HG03095 (cell line): ENCODE data around the gene PRRT3.
"Not testable (repeated sequence)": the region's sequence is repeated elsewhere in the genome, so short reads cannot be mapped to it uniquely, and the experiment has no call there.

ENCODE experiments used
- ATAC-seq: cut with Tn5 transposase; IDR thresholded peaks from one replicate; pipeline ENCODE4 v1.9.1; 2021; ENCODE audit warnings: moderate library complexity; ENCODE audit not compliant: unreplicated experiment

Gene PRRT3

DNA sequence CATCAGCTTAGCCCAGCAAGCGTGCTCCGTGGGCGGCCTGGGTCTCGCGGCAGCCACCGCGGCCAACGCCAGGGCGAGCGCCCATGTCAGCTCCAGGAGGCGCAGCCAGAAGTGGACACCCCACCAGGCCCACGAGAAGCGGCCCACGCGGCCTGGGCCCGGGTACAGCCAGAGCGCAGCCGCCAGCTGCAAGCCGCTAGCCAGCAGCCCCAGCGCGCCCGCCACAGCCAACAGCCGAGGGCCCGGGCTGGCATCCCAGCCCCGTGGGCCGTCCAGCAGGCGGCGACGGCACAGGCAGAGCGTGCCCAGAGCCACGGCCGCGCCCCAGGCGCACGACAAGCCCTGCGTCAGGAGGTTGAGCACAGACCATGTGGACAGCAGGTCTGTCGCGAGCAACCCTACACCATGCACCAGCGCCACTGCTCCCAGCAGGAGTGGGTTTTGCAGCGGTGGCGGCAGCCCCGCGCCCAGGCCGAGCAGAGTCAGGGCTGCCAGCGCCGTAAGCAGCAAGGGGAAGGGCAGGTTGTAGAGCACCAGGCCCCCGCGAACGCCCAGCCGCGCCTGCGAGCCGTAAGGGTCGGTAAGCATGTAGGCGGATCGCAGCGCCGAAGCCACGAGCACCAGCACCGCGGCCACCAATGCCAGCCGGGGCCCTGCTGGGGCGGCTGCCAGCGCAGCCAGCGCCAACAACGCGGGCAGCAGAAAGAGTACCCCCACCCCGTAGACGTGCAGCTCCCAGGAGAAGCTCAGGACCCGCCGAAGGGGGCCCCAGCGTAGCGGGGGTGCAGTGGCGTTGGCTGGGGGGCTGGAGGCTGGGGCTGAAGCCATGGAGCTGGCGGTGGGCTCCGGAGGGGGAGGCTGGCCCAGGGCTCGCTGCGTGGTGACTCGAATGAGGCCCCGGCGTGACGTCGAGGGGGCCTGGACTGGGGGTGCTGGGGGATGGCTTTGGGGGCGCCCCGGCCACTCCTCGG lies 4.9 kb downstream of the PRRT3 start:
- no peak for ATAC-seq

DNA sequence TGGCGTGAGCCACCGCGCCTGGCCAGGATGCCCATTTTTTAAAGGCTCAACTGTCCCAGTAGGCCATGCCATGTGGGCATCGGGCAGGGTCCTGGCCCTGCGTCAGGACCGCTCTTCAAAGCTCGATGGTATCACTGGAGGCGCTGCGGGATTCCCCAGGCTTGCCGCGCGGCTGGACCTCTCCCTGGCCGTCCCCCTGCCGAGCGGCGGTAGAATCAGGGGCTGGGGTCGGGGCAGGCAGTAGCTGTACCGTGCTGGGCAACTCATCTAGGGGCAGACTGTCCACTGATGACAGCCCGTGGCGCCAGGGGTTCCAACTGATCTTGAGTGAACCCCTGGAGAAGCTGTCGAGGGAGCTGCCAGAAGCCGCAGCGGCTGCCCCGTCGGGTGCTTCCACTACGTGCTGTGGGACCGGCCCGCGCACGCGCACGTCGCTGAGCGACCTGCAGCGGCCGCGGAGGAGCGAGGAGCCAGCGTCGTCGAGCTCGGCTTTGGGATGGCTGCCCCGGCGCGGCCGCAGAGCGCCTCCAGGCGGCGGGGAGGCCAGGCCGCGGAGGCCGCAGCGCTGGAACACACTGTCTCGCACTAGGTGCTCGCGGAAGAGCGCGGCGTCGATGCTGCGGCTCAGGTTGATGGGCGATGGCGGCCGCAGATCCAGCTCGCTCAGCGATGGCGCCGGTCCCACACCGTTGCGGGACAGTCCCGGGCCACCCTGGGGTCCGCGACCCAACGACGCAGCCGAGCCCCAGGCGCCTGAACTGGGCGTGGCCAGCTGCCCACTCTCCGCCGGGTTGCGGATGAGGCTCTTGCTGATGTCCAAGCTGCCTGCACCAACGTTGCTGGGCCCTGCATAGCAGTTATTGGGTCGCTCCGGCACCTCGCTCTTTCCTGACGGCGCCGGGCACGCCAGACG lies 5.8 kb downstream of the PRRT3 start:
- ATAC-seq = no peak

DNA sequence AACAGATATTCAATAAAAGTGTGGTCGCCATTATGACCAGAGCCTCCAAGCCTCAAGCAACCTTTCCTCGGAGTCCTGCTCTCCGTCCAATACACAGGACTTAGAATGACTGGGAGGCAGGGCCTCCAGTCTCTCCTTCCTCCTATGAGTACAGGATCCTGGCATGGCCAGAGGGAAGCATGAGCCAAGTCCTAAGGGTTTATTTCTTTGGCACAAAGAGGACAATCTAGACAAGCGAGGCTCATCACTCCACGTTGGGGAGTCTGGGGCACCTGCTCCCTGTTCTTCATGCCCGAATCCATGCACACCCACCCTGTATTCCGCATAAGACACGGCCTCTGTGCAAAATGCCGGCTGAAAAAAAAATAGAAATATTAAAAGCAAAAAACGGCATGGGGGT lies 6.8 kb downstream of the PRRT3 start:
- no peak for ATAC-seq

DNA sequence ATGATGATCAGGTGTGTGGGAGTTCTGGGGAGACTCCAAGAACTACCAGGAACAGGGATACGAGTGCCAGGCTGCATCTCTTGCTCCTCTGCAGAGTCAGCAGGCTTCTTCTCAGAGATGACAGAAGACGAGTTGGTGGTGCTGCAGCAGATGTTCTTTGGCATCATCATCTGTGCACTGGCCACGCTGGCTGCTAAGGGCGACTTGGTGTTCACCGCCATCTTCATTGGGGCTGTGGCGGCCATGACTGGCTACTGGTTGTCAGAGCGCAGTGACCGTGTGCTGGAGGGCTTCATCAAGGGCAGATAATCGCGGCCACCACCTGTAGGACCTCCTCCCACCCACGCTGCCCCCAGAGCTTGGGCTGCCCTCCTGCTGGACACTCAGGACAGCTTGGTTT lies 7.9 kb downstream of the PRRT3 start:
- no peak for ATAC-seq

DNA sequence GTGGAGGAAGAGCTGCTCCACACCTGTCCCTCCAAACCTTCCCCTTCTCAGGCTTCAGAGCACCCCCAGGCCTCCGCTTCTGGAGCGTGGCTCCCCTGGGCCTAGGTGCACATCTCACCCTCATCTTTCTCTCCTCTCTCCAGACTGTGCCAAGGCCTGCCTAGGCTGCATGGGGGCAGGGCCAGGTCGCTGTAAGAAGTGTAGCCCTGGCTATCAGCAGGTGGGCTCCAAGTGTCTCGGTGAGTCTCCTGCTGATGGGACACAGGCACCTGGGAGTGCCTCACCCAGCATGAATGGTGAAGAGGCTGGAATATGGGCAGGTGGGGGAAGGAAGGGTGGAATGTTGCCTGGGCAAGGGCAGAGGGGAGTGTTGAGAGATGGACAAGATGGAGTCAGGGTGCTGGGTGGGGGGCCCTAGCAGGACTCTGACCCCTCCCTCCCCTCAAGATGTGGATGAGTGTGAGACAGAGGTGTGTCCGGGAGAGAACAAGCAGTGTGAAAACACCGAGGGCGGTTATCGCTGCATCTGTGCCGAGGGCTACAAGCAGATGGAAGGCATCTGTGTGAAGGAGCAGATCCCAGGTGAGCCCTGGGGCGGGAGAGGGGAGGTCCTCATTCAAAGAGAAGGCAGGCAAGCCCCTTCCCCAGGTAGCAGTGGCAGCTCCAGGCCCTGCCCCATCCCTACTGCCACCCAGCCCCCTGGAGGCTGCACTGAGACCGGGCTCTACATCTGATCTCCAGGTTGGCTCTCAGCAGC lies 9.1 kb downstream of the PRRT3 start:
- ATAC-seq = no peak

DNA sequence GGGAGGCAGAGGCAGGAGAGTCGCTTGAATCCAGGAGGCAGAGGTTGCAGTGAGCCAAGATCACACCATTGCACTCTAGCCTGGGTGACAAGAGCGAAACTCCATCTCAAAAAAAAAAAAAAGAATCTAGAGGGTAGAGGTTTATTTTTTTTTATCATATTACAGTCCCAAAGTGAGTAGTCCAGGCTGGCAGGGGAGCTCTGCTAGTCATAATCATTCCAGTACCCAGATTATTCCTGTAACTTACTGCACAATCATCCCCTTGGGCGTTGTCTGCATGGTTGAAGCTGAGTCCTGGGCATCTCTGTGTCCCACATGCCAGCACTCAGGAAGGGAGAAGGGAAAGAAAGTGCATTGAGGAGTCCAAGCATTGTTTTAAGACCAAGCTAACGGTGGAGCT lies 10.0 kb downstream of the PRRT3 start:
- no peak for ATAC-seq

DNA sequence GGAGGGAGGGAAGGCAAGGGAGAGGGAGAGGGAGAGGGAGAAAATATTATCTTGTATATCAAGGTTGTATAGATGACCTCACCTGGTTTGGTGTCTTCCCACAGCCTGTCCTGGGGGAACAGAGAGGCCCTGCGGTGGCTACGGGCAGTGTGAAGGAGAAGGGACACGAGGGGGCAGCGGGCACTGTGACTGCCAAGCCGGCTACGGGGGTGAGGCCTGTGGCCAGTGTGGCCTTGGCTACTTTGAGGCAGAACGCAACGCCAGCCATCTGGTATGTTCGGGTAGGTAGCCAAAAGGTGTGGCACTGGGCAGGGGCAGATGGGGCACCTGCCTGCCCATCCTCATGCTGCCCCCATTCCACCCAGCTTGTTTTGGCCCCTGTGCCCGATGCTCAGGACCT lies 11.5 kb downstream of the PRRT3 start:
- no peak for ATAC-seq

DNA sequence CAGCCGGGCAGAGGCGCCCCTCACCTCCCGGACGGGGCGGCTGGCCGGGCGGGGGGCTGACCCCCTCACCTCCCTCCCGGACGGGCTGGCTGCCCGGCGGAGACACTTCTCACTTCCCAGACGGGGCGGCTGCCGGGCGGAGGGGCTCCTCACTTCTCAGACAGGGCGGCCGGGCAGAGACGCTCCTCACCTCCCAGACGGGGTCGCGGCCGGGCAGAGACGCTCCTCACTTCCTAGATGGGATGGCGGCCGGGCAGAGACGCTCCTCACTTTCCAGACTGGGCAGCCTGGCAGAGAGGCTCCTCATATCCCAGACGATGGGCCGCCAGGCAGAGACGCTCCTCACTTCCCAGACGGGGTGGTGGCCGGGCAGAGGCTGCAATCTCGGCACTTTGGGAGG lies 12.3 kb downstream of the PRRT3 start:
- ATAC-seq = not testable (repeated sequence)

DNA sequence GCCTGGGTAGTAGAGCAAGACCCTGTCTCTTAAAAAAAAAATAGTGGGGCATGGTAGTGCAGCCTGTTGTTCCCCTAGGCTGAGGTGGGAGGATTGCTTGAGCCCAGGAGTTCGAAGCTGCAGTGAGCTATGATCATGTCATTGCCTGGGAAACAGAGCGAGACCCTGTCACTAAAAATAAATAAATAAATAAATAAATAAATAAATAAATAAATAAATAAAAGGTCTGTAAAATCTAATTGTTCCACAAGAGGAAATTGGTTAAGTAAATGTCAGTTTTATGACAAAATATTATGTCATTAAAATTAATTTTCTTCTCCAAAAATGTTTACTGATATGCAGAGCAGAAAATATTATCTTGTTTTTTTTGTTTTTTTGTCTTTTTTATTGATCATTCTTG lies 13.2 kb downstream of the PRRT3 start:
- ATAC-seq = no peak

DNA sequence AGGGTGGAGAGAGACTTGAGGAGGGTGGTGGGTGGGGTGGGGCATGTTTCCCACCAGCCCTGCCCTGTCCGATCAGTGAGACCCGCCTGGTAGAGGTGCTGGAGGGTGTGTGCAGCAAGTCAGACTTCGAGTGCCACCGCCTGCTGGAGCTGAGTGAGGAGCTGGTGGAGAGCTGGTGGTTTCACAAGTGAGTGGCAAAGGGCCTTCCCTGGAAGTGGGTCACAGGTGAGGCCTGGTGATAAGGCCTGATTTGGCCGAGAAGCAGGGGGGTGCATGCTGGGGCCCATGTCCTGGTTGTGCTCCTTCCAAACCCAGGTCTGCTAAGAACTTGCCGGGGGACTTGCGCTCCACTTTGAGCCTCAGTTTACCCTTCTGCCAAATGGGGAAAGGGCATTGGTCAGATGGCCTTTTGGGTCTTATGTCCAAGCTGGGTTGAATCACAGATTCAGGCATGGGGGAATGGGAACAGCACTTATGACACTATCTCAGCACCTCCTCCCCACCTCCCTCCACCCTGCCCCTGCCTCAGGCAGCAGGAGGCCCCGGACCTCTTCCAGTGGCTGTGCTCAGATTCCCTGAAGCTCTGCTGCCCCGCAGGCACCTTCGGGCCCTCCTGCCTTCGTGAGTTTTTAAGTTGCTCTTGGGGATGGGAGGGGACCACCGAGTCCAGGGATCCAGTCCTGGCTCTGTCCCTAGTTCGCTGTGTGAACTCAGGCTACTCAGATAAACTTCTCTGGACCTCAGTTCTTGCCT lies 14.5 kb downstream of the PRRT3 start:
- no peak for ATAC-seq

DNA sequence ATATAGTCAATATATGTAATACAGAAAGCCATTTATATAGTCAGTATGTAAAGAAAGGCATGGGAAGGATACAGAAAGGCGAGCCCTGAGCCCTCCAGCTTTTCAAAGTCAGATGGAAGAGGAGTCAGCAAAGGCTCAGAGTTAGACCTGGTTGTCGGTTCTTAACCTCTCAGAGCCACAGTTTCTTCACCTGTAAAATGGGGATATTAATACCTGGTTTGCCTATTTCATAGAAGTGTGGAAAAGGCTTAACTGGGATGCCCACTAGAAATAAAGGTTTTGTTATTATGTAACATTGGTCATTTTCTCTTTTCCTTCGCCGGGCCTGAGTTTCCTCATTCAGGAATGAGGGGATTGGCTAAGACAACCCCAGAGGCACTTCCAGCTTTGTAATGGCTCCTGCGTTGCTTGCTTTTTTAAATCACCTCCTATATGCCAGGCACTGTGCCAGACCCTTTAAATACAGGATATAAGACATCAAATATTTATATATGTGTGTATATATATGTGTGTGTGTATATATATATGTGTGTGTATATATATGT lies 16.2 kb downstream of the PRRT3 start:
- ATAC-seq = no peak

DNA sequence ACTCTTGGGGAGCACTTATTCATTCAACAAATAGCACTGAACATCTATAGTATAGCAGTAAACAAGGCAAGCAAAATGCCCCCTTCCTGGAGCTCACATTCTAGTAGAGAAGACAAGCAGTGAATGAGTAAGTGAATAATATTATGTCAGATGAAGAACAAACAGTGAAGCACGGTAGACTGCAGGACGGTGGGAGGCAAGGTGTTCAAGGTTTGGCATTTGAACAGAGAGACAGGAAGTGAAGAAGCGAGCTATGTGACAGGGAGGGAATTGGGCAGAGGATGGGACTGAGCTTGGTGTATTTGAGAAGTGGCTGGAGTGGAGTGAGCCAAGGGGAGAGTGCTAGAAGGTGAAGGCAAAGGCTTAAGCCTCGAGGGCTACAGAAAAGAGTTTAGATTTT lies 17.2 kb downstream of the PRRT3 start:
- no peak for ATAC-seq

DNA sequence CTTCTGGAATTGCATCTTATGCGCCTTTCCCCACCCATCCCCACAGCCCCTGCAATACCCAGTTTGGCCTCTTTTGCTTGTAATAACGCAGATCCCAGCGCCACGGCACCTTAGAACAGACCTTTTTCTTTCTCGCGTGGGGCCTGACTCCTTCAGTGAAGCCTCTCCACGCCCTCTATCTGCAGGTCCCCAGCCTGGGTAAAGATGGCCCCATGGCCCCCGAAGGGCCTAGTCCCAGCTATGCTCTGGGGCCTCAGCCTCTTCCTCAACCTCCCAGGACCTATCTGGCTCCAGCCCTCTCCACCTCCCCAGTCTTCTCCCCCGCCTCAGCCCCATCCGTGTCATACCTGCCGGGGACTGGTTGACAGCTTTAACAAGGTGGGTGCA lies 18.0 kb downstream of the PRRT3 start:
- ATAC-seq = no peak

DNA sequence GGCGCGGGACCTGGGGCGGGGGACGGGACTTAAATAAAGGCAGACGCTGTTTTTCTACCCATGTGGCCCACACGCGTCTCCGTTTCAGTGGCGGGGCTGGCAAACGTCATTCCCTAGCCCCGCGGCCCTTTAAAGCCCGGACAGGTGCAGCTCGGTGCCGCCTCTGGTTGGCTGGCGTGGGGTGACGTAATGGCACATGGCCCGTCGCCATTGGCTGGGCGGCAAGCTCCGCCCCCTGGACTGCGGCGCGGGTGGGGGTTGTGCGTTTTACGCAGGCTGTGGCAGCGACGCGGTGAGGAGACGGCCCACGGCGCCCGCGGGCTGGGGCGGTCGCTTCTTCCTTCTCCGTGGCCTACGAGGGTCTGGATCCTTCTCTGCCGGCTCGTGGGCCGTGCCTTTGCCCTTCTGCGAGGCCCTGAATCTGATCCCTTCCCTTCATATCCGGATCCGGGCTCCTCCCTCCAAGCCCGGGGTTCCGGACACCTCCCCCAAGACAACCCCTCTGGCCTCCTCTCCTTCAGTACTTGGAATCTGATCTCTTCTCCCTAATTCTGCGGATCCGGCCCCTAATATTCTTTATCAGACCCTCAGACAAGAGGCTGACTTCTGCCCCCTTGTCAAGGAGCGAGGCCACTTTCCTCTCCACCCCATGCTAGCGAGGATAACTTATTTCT lies 18.5 kb downstream of the PRRT3 start, which contains the start of gene CRELD1:
TSS of gene CRELD1 (plus strand) at position 274 of the 674 bp plus-strand sequence. CDS start 605 bp downstream, outside the sequence.
- ATAC-seq = peak; percentile 89

DNA sequence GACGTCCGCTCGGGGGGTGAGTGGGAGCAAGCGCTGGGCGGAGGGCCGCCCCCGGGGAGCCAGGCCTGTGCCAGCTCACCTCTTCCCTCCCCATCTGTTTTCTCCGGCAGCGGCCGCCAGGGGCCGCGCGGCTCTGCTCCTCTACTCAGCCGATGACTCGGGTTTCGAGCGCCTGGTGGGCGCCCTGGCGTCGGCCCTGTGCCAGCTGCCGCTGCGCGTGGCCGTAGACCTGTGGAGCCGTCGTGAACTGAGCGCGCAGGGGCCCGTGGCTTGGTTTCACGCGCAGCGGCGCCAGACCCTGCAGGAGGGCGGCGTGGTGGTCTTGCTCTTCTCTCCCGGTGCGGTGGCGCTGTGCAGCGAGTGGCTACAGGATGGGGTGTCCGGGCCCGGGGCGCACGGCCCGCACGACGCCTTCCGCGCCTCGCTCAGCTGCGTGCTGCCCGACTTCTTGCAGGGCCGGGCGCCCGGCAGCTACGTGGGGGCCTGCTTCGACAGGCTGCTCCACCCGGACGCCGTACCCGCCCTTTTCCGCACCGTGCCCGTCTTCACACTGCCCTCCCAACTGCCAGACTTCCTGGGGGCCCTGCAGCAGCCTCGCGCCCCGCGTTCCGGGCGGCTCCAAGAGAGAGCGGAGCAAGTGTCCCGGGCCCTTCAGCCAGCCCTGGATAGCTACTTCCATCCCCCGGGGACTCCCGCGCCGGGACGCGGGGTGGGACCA lies 19.2 kb downstream of the PRRT3 start:
- peak; percentile 63 for ATAC-seq

DNA sequence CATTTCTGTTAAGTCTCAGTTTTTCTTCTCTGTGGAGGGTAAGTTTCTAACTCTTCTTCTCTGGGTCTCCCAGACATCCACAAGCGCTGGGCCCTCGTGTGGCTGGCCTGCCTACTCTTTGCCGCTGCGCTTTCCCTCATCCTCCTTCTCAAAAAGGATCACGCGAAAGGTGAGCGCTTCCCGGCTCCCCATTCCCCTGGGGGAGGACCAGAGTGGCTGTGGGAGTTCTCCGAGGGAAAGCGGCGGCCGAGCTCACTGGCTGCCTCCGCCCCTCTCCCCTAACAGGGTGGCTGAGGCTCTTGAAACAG lies 19.7 kb downstream of the PRRT3 start:
- no peak for ATAC-seq

DNA sequence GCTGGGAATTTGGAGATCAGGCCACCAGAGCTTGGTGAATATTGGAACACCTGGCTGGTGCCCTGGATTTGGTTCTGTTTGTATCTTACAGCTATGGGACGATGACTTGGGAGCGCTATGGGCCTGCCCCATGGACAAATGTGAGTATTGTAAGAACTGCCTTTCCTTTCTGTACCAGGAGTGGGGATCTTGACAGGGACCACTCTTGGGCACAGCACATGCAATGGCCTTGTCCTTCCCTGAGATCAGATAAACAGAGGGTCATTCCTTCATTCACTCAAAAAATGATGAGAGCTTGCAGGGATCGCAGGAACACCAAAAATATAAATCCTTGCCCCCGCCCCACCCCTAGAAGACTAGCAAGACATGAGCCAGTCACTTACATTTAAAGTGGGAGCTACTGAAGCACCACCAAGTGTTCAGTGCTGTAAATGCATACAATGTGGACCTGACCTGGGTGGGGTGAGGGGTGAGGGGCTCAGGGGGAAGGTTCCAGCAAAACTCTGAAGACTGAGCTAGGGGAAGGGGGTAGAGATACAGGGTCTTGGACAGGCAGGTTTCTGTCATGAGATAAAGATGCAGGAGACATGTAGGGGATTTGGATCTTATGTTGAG lies 21.3 kb downstream of the PRRT3 start:
- no peak for ATAC-seq

DNA sequence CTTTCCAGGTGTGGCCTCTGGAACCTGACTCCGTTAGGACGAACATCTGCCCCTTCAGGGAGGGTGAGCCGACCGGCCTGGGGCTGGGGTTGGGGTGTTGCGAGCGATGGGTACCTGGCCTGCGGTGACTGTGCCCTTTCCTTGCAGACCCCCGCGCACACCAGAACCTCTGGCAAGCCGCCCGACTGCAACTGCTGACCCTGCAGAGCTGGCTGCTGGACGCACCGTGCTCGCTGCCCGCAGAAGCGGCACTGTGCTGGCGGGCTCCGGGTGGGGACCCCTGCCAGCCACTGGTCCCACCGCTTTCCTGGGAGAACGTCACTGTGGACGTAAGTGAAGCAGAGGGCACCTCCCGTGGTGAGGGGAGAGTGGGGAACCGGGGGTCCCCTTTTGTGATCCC lies 24.1 kb downstream of the PRRT3 start:
- ATAC-seq = no peak
